ENCODE measurements around the gene LRRC4B. TPM values are rescaled to one million over a fixed set of nuclear protein-coding genes. Genes with fewer than 3 reads are reported as not detected.

The LRRC4B gene
- total RNA-seq, 1 experiment from 2014 or later: not detected

- CTCF ChIA-PET: no interaction called here
Observed at GRCh38 chr19:50554212-50554611, 14.0 kb downstream of the LRRC4B start.

DNA sequence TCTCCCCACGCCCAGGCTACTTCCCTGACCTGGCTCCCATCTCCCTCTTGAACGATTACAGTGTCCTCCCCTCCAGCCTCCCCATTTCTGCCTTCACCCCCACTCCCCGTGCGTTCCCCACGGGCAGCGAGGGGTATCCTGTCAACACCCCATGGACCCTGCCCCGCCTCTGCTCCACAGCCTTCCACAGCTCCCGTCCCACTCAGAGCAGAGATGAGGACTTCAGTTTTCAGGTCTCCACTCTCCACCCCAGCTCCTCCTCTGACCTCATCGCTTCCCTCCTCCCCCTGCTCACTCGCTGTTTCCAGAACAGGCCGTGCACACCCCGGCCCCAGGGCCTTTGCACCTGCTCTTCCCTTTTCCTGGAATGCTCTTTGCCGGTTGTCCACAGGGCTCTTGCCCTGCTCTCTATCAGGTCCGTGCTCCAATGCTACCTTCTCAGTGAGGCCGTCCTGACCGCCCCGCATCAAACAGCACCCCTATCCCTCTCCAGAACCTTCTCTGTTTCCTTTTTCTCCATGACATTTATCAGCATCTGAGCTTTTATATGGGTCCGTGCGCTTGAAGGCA, 15.0 kb downstream of the LRRC4B start:
- CTCF ChIA-PET: no interaction called here
- Mint-ChIP-seq H3K9me3 (ENCODE audit: low read depth, unreplicated experiment) (no peaks in the 10 kb centered on the region), H3K36me3 (ENCODE audit: insufficient read depth, unreplicated experiment) (peaks cover 6% of the 10 kb centered on the region), H3K4me1 (ENCODE audit: low read depth, unreplicated experiment) (peaks cover 8% of the 10 kb centered on the region), H3K27ac (ENCODE audit: unreplicated experiment) (no peak overlapping the region), H3K4me3 (ENCODE audit: low read depth, unreplicated experiment) (no peak overlapping the region), H3K27me3 (ENCODE audit: unreplicated experiment) (peaks cover 100% of the 10 kb centered on the region)
- DNase-seq: no peak
- intact Hi-C loops (cut with micrococcal nuclease; ENCODE audit: unreplicated experiment): no loop called here
- no TSS peak for BruUV-seq (replicated peaks)
- TF ChIP-seq, protein P1, sequence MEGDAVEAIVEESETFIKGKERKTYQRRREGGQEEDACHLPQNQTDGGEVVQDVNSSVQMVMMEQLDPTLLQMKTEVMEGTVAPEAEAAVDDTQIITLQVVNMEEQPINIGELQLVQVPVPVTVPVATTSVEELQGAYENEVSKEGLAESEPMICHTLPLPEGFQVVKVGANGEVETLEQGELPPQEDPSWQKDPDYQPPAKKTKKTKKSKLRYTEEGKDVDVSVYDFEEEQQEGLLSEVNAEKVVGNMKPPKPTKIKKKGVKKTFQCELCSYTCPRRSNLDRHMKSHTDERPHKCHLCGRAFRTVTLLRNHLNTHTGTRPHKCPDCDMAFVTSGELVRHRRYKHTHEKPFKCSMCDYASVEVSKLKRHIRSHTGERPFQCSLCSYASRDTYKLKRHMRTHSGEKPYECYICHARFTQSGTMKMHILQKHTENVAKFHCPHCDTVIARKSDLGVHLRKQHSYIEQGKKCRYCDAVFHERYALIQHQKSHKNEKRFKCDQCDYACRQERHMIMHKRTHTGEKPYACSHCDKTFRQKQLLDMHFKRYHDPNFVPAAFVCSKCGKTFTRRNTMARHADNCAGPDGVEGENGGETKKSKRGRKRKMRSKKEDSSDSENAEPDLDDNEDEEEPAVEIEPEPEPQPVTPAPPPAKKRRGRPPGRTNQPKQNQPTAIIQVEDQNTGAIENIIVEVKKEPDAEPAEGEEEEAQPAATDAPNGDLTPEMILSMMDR (IDR thresholded peaks at IDR 0.05; ENCODE audit: unreplicated experiment): no peak

More at GRCh38 chr19:50554212-50554611, 14.0 kb downstream of the LRRC4B start:
- TF ChIP-seq, protein P1 (IDR thresholded peaks at IDR 0.05; ENCODE audit: unreplicated experiment): no peak
- Mint-ChIP-seq H3K36me3 (ENCODE audit: insufficient read depth, unreplicated experiment) (peaks cover 11% of the 10 kb centered on the region), H3K4me3 (ENCODE audit: low read depth, unreplicated experiment) (no peak overlapping the region), H3K27me3 (ENCODE audit: unreplicated experiment) (peaks cover 100% of the 10 kb centered on the region), H3K27ac (ENCODE audit: unreplicated experiment) (no peak overlapping the region), H3K9me3 (ENCODE audit: low read depth, unreplicated experiment) (no peaks in the 10 kb centered on the region), H3K4me1 (ENCODE audit: low read depth, unreplicated experiment) (peaks cover 8% of the 10 kb centered on the region)
- intact Hi-C loops (cut with micrococcal nuclease; ENCODE audit: unreplicated experiment): no loop called here
- no TSS peak for BruUV-seq (replicated peaks)
- DNase-seq: no peak

DNA sequence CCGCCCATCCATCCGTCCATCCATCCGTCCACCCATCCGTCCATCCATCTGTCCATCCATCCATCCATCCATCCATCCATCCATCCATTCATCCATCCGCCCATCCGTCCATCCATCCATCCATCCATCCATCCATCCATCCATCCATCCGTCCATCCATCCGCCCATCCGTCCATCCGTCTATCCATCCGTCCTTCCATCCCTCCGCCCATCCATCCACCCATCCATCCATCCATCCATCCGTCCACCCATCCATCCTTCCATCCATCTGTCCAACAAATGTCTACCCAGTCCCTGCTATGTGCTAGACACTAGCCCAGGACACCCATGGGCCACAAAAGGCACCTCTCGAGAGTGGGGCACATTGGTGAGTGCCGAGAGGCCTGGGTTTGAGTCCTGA, 15.7 kb downstream of the LRRC4B start:
- H3K27me3 Mint-ChIP-seq (ENCODE audit: unreplicated experiment): peaks cover 100% of the 10 kb centered on the region
- H3K4me1 Mint-ChIP-seq (ENCODE audit: low read depth, unreplicated experiment): peaks cover 8% of the 10 kb centered on the region
- no TSS peak for BruUV-seq (replicated peaks)
- no peak for DNase-seq
- TF ChIP-seq, protein P1 (IDR thresholded peaks at IDR 0.05; ENCODE audit: unreplicated experiment): no peak
- intact Hi-C loops (cut with micrococcal nuclease; ENCODE audit: unreplicated experiment): no loop called here
- no peaks in the 10 kb centered on the region for H3K9me3 Mint-ChIP-seq (ENCODE audit: low read depth, unreplicated experiment)
- H3K36me3 Mint-ChIP-seq (ENCODE audit: insufficient read depth, unreplicated experiment): peaks cover 6% of the 10 kb centered on the region
- no peak overlapping the region for H3K27ac Mint-ChIP-seq (ENCODE audit: unreplicated experiment)
- H3K4me3 Mint-ChIP-seq (ENCODE audit: low read depth, unreplicated experiment): no peak overlapping the region
- CTCF ChIA-PET: no interaction called here

GRCh38 chr19:50551715-50552187, 16.5 kb downstream of the LRRC4B start:
- BruUV-seq (replicated peaks): no TSS peak
- H3K27me3 Mint-ChIP-seq (ENCODE audit: unreplicated experiment): peaks cover 100% of the 10 kb centered on the region
- CTCF ChIA-PET: no interaction called here
- TF ChIP-seq, protein P1 (IDR thresholded peaks at IDR 0.05; ENCODE audit: unreplicated experiment): no peak
- no peak overlapping the region for H3K4me3 Mint-ChIP-seq (ENCODE audit: low read depth, unreplicated experiment)
- no peaks in the 10 kb centered on the region for H3K9me3 Mint-ChIP-seq (ENCODE audit: low read depth, unreplicated experiment)
- no peak for DNase-seq
- H3K4me1 Mint-ChIP-seq (ENCODE audit: low read depth, unreplicated experiment): peaks cover 7% of the 10 kb centered on the region
- no peak overlapping the region for H3K27ac Mint-ChIP-seq (ENCODE audit: unreplicated experiment)
- H3K36me3 Mint-ChIP-seq (ENCODE audit: insufficient read depth, unreplicated experiment): peaks cover 6% of the 10 kb centered on the region
- intact Hi-C loops (cut with micrococcal nuclease; ENCODE audit: unreplicated experiment): no loop called here

Data from Calu3 (cell line).